ENCODE data around the gene CARTPT. TPM values are rescaled to one million over a fixed set of nuclear protein-coding genes. Genes with fewer than 3 reads are reported as not detected.

The CARTPT gene
- not detected in 2 replicates for total RNA-seq

DNA sequence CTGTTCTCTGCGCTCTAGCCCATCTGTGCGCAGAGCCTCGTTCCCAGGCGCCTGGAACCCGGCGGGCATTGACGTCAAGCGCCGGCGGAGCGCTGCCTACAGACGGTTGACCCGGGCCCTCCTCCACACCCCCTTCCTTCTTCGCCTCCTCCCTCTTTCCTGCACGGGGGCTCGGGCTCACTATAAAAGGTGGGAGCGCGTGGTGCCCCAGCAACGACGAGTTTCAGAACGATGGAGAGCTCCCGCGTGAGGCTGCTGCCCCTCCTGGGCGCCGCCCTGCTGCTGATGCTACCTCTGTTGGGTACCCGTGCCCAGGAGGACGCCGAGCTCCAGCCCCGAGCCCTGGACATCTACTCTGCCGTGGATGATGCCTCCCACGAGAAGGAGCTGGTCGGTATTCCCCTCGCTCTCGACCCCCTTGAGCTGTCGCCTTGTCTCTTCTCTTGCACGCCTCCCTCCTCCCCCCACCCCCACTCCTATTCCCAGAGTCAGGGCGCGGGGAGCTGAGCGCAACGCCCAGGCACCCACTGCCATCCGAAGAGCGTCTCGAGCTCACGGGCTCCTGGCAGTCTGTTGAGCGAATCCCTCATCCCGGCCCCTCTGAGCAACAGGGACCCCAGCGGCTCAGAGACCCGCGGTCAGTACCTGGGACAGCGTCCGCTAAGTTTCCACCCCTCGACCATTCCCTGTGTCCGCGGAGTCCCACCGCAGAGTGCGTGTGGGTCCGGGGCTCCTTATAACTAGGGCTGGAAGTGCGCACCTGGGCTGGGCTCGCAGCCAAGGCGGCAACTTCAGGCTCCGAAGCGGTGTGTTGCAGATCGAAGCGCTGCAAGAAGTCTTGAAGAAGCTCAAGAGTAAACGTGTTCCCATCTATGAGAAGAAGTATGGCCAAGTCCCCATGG, at the start of gene CARTPT:
Gene CARTPT, plus strand, starts transcription at position 213 of the 902 bp plus-strand sequence. Its CDS starts 19 bp downstream, at position 232.
- no peak for DNase-seq (ENCODE audit: low read depth)

DNA sequence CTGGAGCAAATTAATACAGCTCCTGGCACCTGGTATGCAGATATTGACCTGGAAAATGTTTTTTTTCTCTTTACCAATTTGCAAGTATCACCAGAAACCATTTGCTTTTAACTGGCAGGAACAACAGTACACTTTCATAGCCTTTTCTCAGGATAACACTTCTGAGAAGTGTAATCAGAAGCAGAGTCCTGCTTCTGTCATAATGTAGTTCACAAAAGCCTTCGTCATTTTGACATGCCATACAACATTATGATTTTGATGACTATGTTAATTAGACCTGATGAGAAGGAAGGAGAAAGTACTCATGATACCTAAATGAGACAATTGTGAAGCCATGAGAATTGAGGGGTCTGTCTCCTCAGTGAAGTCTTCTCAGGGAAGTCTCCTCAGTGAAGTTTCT, 41.1 kb upstream of the CARTPT start:
- no peak for DNase-seq (ENCODE audit: low read depth)

DNA sequence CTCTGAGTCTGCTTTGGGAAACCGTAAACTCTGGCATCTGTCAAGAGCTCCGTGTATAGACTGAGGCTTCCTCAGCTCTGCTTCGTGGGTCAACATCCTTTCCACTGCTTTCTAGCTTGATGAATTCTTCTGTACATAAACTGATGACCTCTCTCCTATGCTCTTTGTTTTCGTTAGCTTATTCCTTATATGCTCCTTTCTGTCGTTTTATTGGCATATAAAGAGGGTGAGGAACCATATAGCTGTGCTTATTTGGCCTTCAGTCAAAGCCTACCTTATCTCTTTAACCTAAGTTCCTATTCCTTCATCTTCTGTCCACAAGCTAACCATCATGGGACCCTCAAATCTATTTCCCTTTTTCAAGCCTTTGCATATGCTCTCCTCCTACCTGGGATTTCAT, 39.4 kb upstream of the CARTPT start:
- no peak for DNase-seq (ENCODE audit: low read depth)

DNA sequence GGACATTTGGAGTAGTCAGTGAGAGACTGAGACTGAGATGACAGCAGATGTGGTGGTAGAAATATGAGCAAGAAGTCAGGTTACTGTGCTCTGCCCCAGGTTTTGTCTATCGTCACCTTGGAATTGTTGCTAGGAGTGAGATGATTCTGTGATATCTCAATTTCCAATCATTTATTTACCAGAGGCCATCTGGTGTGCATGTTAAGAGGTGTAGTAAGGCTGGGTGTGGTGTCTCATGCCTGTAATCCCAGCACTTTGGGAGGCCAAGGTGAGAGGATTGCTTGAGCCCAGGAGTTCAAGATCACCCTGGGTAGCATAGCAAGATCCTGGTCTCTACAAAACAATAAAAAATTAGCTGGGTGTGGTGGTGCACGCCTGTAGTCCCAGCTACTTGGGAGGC, 38.6 kb upstream of the CARTPT start:
- DNase-seq (ENCODE audit: low read depth) = no peak

DNA sequence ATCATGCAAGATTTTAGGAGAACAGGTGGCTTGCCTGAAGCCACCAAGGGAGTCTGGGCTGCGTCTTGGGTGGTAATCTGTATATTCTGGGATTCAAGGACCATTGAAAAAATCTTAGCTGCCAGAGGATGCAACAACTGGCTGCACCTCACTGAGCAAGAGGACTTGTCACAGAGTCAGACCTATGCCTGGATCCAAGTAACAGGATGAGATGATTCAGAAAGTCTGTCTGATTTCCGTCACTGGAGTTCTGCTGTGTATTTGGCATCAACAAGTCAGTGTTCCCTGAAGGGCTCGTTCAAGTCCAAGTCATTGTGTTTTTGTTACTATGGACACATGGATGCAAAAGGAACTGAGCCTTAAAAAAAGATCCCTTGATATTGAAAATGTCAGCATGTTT, 37.8 kb upstream of the CARTPT start:
- DNase-seq (ENCODE audit: low read depth) = peak; percentile 62

DNA sequence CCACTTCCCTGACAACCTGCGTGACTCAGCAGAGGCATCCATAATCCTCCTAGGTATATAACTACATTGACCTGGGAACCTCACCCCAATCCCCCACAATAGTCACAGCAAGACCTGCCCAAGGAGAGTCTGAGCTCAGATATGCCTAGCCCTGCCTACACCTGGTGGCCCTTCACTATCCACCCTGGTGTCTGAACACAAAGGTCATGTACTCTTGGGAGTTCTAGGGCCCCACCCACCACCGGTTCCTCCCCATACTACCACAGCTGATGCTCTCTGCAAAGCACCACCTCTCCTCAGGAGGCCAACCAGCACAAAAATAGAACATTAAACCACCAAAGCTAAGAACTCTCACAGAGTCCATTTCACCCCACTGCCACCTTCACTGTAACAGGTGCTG, 34.8 kb upstream of the CARTPT start:
- DNase-seq (ENCODE audit: low read depth) = no peak

DNA sequence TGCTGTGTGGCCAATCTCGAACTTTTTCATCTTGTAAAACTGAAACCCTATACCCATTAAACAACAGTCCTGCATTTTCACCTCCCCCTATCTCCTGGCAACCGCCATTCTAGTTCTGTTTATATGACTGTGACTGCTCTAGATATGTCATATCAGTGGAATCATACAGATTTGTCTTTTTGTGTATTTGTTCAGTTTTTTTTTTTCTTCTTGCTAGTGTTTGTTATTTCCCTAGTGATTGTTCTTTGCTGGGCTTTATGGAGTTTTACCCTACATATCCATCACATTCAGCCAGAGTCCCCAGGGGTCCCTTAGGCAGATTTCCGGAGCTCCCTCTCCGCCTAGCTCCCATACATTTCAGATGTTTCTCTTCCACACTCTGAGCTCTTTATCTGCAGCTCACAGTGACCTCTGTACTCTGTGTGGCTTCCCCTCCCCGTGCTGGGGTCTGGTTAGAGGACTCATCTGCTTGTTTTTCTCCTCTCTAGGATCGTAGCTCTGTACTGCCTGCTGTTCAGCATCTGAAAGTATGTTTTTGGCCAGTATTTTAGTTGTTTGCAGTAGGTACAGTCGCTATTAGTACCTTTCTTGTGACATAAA, 25.1 kb upstream of the CARTPT start:
- no peak for DNase-seq (ENCODE audit: low read depth)

DNA sequence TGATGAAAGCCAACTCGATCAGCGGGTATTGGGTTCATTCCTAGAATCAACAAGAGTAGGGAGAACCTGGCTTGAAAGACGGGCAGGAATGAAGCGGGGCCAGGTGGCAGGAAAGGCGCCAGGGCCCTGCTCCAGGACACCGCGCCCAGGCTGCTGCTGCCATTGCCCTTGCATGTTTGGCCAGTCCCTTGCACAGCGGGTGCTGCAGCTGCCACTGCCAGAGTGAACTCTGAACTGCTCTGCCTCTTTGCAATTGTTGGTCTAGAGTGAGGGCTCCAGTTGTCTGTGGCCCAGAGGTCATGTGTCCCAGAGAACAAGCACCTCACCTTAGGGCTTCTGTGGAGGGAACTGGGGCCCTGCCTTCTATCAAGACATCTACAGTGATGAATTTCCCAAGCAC, 24.0 kb upstream of the CARTPT start:
- no peak for DNase-seq (ENCODE audit: low read depth)

DNA sequence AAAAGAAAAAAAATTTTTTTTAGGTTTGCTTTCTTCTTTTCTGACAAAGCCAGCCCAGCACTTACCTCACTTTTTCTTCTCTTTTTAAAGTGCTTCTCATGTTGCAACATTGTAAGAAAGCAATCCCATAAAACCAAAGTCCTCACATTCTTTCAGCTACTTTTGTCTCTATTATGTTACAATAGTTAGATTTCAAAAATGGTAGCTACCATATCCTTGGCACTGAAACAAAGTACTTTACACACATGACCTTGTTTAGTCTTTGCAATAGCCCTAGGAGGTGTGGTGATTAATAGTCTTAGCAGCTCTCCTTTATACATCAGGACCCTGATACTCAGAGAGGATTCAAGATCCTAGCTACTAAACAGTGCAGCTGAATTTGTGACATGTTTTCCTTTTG, 23.5 kb upstream of the CARTPT start:
- DNase-seq (ENCODE audit: low read depth) = peak; percentile 31

DNA sequence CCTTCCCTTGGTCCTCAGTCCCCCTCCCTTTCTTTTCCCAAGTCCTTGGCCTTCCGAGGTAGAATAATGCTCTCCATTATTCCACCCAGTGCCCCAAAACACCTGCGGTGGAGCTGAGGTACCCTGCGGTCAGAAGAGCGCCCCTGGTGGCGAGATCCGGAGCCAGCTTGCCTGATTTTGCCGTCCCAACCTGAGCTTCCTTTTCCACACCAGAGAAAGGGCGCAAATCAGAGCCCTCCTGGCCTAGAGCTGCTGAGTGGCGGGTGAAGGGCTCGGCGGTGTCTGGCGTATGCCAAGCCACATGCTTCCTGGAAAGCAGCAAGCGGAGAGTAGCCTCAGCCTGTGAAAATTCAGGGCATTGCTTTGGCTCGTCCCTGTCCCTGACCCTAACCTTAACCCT, 21.1 kb upstream of the CARTPT start:
- no peak for DNase-seq (ENCODE audit: low read depth)

DNA sequence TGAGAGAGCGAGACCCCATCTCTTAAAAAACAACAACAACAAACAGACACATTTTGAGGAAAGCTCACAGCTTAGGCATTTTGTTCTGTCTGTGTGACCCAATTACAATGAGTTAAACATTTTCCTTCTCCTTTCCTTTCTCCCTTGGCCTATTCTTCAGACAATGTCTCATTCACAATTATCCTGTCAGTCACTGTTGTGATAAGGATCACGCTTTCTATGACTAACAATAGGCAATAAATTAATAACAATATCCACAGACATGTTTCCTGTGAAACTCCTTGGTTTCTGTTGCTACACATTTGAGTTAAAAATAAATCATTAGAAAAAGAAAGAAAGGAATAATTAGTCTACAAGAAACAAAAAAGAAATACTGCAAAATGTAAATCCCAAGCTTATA, 19.8 kb upstream of the CARTPT start:
- DNase-seq (ENCODE audit: low read depth) = no peak

DNA sequence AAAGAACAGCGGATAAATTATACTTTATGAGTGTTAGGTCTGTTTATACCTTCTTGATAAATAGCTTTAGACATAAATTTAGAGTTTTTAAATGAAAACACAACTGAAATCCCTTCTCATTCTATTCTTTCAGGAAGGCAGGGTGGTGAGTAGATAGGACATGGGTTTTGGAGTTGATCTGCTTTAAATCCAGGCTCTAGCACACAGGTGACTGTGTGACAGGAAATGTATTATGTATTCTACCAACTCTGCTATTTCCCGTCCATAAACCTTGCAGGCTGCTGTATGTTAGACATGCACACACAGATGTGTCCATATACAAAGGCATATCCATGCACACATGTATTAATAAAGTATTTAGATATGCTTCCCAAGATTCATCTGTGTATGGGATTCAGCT, 19.3 kb upstream of the CARTPT start:
- DNase-seq (ENCODE audit: low read depth) = no peak

DNA sequence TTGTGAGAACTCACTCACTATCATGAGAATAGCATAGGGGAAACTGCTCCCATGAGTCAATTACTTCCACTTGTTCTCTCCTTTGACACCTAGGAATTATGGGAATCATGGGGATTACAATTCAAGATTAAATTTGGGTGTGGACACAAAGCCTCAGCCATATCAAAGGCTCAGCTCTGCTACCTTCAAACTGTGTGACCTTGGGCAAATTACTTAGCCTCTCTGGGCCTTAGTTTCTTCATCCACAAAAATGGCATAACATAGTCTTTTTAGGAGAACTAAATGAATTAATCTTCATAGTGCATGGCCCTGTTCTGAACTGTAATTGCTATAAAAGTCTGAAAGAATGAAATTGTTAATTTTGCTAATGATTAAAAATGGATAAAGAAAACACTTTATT, 18.3 kb upstream of the CARTPT start:
- DNase-seq (ENCODE audit: low read depth) = no peak

DNA sequence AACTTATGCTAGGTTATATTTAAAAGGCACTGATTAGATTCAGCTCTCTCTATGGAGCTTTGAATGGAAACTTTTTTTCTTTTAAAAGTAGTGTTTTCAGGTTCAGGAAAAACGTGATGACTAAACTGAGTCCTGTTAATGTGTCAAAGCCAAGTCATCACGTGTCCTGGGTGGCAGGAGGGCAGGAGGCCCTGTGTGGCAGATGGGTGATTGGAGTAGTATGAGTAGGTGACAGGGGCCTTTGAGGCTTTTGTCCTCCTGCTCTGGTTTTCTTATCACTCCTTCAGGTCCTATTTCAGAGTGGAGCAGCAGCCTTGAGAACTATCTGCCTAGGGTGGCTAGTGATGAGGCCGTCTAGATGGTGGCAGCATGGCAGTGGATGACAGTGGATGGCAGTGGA, 17.7 kb upstream of the CARTPT start:
- no peak for DNase-seq (ENCODE audit: low read depth)

DNA sequence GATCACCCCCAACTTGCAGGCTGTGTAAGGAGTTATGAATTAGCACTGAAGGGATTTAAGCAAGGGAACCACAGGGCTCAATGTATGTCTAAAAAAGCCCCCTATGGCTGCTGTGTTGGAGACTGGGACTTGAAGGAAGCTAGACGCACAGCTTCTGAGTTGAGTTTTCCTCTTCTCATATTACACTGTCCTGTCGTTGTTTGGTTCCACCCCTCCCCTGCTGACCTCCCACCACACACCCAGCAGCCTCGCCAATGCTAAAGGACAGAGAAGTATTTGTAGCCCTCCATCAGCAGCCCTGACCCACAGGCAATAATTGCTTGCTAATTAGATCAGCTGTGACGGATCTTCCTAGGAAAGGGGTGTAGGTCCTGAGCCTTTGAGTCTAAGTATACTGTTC, 15.1 kb upstream of the CARTPT start:
- DNase-seq (ENCODE audit: low read depth) = no peak

DNA sequence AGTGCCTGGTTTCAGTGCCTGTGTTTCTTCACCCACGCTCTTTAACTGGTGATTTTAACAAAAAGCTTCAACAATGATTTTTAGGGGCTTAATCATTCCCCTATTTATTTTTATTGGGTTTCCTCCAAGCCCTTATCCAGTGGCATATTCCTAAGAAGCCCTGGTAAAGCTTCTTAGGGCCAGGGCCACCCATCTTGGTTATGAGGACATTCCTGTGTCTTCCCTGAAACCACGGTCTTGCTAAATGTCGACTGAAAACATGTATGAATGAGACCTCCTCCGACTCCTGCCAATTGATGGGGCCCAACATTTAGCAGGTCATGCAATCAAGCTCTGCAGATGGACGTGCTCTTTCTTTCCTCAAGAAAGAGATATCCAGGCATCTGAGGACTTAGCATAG, 13.7 kb upstream of the CARTPT start:
- no peak for DNase-seq (ENCODE audit: low read depth)

DNA sequence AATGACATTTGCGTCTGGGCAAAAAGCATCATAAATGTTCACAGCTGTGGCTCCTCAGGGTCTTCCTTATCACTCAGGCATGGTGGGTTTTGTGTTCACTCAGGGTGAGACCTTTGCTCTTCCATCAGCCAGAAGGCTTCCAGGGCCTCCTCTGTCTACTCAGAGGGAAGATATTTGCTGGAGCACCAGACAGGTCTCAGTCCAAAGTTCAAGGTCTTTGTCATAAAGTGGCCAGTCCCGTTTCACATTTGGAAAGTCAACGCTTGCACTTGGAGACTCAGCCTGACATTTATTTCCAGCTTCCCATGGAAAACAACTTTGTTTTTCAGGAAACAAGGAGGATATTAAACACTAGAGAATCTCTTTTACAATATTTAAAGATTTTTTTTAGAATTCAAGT, 12.2 kb upstream of the CARTPT start:
- DNase-seq (ENCODE audit: low read depth) = no peak

DNA sequence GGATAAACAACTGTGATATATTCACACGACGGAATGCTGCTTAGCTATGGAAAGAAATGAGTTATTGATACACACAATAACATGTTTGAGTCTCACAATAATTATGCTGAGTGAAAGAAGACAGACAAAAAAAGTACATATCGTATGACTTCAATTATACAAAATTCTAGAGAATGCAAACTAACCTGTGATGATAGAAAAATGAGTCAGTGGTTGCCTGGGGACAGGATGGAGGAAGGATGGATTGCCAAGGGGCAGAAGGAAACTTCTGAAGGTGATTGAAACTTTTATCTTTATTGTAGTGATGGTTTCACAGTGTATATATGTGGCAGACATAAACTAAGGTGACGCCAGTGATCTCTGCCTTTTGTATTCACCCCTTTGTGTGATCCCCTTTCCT, 7.5 kb upstream of the CARTPT start:
- no peak for DNase-seq (ENCODE audit: low read depth)

DNA sequence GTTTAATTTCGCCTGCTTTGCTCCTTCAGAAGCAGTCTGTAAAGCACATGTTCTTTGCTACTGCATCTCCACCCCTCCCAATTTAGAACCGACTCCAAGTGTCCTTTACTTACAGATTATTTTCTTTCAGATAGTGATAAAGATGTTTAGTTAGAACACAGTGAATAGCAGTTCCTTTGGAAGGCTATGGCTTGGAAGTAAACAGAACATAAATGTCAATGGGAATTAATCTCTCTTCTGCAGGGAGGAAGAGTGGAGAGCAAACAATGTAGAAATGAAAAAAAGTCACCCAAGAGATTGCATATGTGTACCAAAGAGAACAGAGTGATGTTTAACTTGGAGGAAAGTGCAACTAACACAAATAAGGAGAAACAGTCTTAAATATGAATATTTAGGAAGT, 4.2 kb upstream of the CARTPT start:
- DNase-seq (ENCODE audit: low read depth) = no peak

DNA sequence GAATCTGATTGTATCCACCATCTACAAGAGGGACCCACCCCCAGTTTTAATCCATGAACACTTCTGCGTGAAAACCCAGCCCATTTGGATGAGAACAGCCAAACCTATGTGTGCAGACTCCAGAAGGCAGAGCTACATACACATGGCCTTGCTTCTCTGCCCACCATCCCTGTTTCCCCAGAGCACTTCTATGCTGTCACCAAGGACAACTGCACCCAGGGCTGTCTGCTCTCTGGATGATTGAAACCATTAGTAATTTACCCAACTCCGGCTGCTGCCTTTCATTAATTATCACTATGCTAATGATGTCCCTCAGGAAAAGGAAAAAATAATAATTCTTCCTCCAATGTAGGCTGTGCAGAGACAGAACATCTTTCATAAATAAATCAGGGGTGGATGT, 8.9 kb downstream of the CARTPT start:
- no peak for DNase-seq (ENCODE audit: low read depth)

DNA sequence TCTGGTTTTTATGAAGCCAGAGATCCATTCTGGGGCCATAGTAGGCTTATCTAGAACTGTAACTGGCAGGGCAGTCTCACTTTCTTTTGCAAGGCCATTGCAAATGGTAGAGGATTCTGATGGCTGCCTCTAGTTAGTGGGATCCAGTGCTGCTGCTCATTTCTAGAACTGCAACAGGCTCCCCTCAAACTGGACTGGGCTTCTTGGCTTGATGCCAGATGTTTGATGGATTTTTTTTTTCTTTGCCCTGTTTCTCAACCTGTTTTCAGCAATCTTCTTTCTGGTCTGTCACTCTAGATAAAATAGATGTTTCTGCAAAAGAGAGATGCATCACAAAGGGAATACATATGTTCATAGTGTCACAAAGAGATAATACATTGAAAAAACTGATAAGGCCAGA, 11.9 kb downstream of the CARTPT start:
- DNase-seq (ENCODE audit: low read depth) = no peak

DNA sequence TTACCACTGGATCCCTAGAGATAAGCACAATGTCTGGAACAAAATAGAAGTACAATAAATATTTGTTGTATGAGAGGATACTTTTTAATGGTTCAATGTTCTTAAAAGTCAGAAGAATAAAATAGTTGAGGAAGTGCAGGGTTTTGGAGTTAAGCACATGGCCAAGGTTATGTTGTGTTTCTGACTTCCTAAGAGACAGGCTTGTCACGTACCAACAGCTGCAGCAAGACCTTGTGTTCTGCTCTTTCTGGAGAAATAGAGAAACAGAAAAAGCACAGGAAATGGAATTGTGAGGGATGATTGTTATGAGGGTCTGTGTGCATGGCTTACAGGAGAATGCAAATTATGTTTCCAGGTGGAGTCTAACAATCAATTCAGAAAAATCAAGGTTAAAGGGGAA, 12.9 kb downstream of the CARTPT start:
- DNase-seq (ENCODE audit: low read depth) = no peak

DNA sequence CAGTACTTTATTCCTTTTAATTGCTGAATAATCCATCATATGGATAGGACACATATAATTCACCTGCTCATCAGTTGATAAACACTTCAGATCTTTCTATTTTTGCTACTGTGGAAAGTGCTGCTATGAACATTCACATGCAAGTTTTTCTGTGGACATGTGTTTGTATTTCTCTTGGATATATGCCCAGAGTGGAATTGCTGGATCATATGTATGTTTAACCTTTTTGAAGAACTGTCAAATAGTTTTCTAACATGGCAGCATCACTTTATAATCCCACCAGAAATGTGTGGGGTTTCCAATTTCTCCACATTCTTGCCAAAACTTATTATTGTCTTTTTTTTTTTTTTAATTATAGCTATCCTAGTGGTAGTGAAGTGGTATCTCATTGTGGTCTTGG, 15.1 kb downstream of the CARTPT start:
- no peak for DNase-seq (ENCODE audit: low read depth)
